ENCODE results near the gene CCL25. TPM values are rescaled to one million over a fixed set of nuclear protein-coding genes. Genes with fewer than 3 reads are reported as not detected.
A peak's percentile ranks its signal among the peaks of the same experiment; 100 is the strongest.

The CCL25 gene
- total and polyA plus RNA-seq, 9 of the 15 experiments (the other 6 are each of a cell fraction or from before 2014, with no cell fraction given) = 0.15 TPM; not detected in 8

- TF ChIP-seq C11orf30 (IDR thresholded peaks at IDR 0.05; ENCODE audit: low read depth) (no peak), RFX1 (IDR thresholded peaks at IDR 0.05) (no peak), ZNF121 (CRISPR knock-in tag; conservative IDR thresholded peaks at IDR 0.05) (no peak), KAT7 (CRISPR knock-in tag; IDR thresholded peaks at IDR 0.05; ENCODE audit: borderline replicate concordance) (no peak), FOS (IDR thresholded peaks at IDR 0.05; ENCODE audit: extremely low read depth, insufficient read length) (no peak), BDP1 (IDR thresholded peaks at IDR 0.05; ENCODE audit: insufficient read depth, insufficient read length) (no peak)
- TF ChIP-seq, protein P1, sequence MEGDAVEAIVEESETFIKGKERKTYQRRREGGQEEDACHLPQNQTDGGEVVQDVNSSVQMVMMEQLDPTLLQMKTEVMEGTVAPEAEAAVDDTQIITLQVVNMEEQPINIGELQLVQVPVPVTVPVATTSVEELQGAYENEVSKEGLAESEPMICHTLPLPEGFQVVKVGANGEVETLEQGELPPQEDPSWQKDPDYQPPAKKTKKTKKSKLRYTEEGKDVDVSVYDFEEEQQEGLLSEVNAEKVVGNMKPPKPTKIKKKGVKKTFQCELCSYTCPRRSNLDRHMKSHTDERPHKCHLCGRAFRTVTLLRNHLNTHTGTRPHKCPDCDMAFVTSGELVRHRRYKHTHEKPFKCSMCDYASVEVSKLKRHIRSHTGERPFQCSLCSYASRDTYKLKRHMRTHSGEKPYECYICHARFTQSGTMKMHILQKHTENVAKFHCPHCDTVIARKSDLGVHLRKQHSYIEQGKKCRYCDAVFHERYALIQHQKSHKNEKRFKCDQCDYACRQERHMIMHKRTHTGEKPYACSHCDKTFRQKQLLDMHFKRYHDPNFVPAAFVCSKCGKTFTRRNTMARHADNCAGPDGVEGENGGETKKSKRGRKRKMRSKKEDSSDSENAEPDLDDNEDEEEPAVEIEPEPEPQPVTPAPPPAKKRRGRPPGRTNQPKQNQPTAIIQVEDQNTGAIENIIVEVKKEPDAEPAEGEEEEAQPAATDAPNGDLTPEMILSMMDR (IDR thresholded peaks at IDR 0.05 in 2 of 3, conservative IDR thresholded peaks at IDR 0.05 in 1 of 3; ENCODE audit: insufficient read depth in 2 of 3, low read depth in 1 of 3, low read length in 3 of 3) = no peak
These were observed 44.6 kb downstream of the CCL25 start (continued) for GRCh38 chr19:8097198-8097597.

GRCh38 chr19:8097681-8098567, 45.4 kb downstream of the CCL25 start:
- peak; percentile 80 for TF ChIP-seq ARHGAP35 (IDR thresholded peaks at IDR 0.05; ENCODE audit: partially characterized antibody)
- TF ChIP-seq, protein P2, sequence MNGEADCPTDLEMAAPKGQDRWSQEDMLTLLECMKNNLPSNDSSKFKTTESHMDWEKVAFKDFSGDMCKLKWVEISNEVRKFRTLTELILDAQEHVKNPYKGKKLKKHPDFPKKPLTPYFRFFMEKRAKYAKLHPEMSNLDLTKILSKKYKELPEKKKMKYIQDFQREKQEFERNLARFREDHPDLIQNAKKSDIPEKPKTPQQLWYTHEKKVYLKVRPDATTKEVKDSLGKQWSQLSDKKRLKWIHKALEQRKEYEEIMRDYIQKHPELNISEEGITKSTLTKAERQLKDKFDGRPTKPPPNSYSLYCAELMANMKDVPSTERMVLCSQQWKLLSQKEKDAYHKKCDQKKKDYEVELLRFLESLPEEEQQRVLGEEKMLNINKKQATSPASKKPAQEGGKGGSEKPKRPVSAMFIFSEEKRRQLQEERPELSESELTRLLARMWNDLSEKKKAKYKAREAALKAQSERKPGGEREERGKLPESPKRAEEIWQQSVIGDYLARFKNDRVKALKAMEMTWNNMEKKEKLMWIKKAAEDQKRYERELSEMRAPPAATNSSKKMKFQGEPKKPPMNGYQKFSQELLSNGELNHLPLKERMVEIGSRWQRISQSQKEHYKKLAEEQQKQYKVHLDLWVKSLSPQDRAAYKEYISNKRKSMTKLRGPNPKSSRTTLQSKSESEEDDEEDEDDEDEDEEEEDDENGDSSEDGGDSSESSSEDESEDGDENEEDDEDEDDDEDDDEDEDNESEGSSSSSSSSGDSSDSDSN (IDR thresholded peaks at IDR 0.05; ENCODE audit: borderline replicate concordance in 1 of 2, low read depth in 2 of 2, low read length in 2 of 2) = no peak
- H3K9me1 ChIP-seq (ENCODE audit: control insufficient read depth, insufficient read depth, low read length) = no peaks in the 10 kb centered on the region
- no peaks in the 10 kb centered on the region for H3K4me1 ChIP-seq (replicated peaks in 1 of 2; ENCODE audit: control insufficient read depth in 2 of 2, insufficient read depth in 2 of 2, low read length in 2 of 2)
- BruUV-seq (replicated peaks) = no TSS peak
- WGBS (ENCODE audit: insufficient coverage, low coverage, missing lambda C conversion rate) = 7% methylated on average over 5 of the region's 5 CpGs
- H3K9me3 ChIP-seq (replicated peaks; ENCODE audit: control insufficient read depth, insufficient read depth, low read depth, low read length) = peaks cover 16% of the 10 kb centered on the region
- no peak for FAIRE-seq
- no peak overlapping the region for H3K9ac ChIP-seq (ENCODE audit: insufficient read depth in 1 of 2, low read depth in 2 of 2, low read length in 2 of 2)
- in situ Hi-C loops (cut with MboI) (no loop called here), intact Hi-C loops (cut with micrococcal nuclease) (no loop called here)
- H3K4me3 ChIP-seq = no peak overlapping the region
- H3K27ac ChIP-seq (ENCODE audit: extremely low read depth, low read depth, low read length) = no peak overlapping the region
- DNase-seq (ENCODE audit: extremely low read depth in 1 of 4, low spot score in 3 of 4) = no peak
- H3K4me2 ChIP-seq (ENCODE audit: insufficient read depth, low read length) = no peak overlapping the region
- H3K79me2 ChIP-seq (ENCODE audit: control insufficient read depth, insufficient read depth, low read length) = no peaks in the 10 kb centered on the region
- ATAC-seq = no peak
- H3K36me3 ChIP-seq (ENCODE audit: control insufficient read depth, insufficient read depth, low read length) = no peaks in the 10 kb centered on the region
- POLR2A ChIA-PET = no interaction called here
- H4K20me1 ChIP-seq (replicated peaks; ENCODE audit: control insufficient read depth, insufficient read depth, low read length) = no peaks in the 10 kb centered on the region
- H2AFZ ChIP-seq (ENCODE audit: low read depth, low read length) = no peak overlapping the region
- peaks cover 0 to 25% of the 10 kb centered on the region in 2 experiments; a peak in 4 of 5 replicates for H3K27me3 ChIP-seq (ENCODE audit: control insufficient read depth in 2 of 2, insufficient read depth in 2 of 2, low read length in 2 of 2)
- CTCF ChIA-PET (ENCODE audit: low intra/inter-chr PET ratio) = no interaction called here
